Spinal cord (tissue), 10 donors: ENCODE results near the gene SDCCAG8. TPM values are rescaled to one million over a fixed set of nuclear protein-coding genes. Genes with fewer than 3 reads are reported as not detected.

Experiments
- DNase-seq, 6 donors: peaks; one replicate each; pipeline versions ENCODE4 v3.0.0 to v3.0.0-alpha.2; 2013 to 2015; ENCODE audit warnings: low spot score in 6 of 6, low read depth in 4 of 6
- H3K27ac ChIP-seq: one replicate; pipeline ENCODE4 v1.5.1; 2013; ENCODE audit warnings: low read depth, low read length, control low read depth
- H3K27me3 ChIP-seq: one replicate; pipeline ENCODE4 v1.6.1; 2013; ENCODE audit warnings: low read length; ENCODE audit not compliant: control insufficient read depth, insufficient read depth
- H3K36me3 ChIP-seq: one replicate; pipeline ENCODE4 v1.6.1; 2013; ENCODE audit warnings: low read length; ENCODE audit not compliant: control insufficient read depth, insufficient read depth
- H3K4me1 ChIP-seq: one replicate; pipeline ENCODE4 v1.6.1; 2013; ENCODE audit warnings: low read length; ENCODE audit not compliant: control insufficient read depth, insufficient read depth
- H3K4me3 ChIP-seq: one replicate; pipeline ENCODE4 v1.5.1; 2013; ENCODE audit warnings: low read depth, low read length, control low read depth
- H3K9me3 ChIP-seq: one replicate; pipeline ENCODE4 v1.6.1; 2013; ENCODE audit warnings: low read length; ENCODE audit not compliant: control insufficient read depth, insufficient read depth
- WGBS: methylation state at CpG from one replicate; pipeline ENCODE4 v1.1.5; 2013; ENCODE audit warnings: missing lambda C conversion rate; ENCODE audit not compliant: insufficient coverage; 5-methylcytosine and 5-hydroxymethylcytosine counted together
- polyA plus RNA-seq, 2 donors: library from polyadenylated mRNA; unstranded; fragments of 120-200 nt; gene quantifications; one replicate each; pipeline ENCODE4 v1.2.1, GENCODE V29; 2013; ENCODE audit not compliant: insufficient read length in 2 of 2
- total RNA-seq, 2 donors: library from RNA; depleted of rRNA in 1 of 2; stranded (reverse); fragments of 120-200 nt in 1 of 2; fragments of >200 nt in 1 of 2; gene quantifications; one replicate each; pipeline versions ENCODE4 v1.2.3 to v1.2.4, GENCODE V29; 2013 to 2014
- donor health status: healthy.

SDCCAG8 gene
- total and polyA plus RNA-seq, 4 donors, result 48.3 to 73.3 (median 71.6) TPM

- 40% methylated on average over 1 of the region's 5 CpGs for WGBS
- no peak overlapping the region for H3K4me3 ChIP-seq
- H3K36me3 ChIP-seq, result peaks cover 3% of the 10 kb centered on the region
- no peaks in the 10 kb centered on the region for H3K27me3 ChIP-seq
- peaks cover 2% of the 10 kb centered on the region for H3K9me3 ChIP-seq
- no peak overlapping the region for H3K27ac ChIP-seq
- DNase-seq, result peak in 2 of 6 donors; percentile 6 to 39
- no peaks in the 10 kb centered on the region for H3K4me1 ChIP-seq
Observed at GRCh38 chr1:243292117-243292516, 36.3 kb downstream of the SDCCAG8 start.

GRCh38 chr1:243293941-243294722 is 38.3 kb downstream of the SDCCAG8 start:
- DNase-seq, result no peak
- Histone ChIP-seq H3K36me3 (peaks cover 3% of the 10 kb centered on the region), H3K27ac (no peak overlapping the region)

GRCh38 chr1:243294723-243295121 is 38.9 kb downstream of the SDCCAG8 start:
- WGBS, result no CpG with 5 or more reads among the region's 3 CpGs
- H3K36me3 ChIP-seq, result peaks cover 3% of the 10 kb centered on the region
- no peak overlapping the region for H3K4me3 ChIP-seq
- no peaks in the 10 kb centered on the region for H3K27me3 ChIP-seq
- no peak overlapping the region for H3K27ac ChIP-seq
- peaks cover 2% of the 10 kb centered on the region for H3K9me3 ChIP-seq
- no peaks in the 10 kb centered on the region for H3K4me1 ChIP-seq
- DNase-seq, result no peak

More at GRCh38 chr1:243293941-243294722, 38.3 kb downstream of the SDCCAG8 start:
- Histone ChIP-seq H3K9me3 (peaks cover 2% of the 10 kb centered on the region), H3K27me3 (no peaks in the 10 kb centered on the region), H3K4me3 (no peak overlapping the region), H3K4me1 (no peaks in the 10 kb centered on the region)
- WGBS, result no CpG with 5 or more reads among the region's 4 CpGs

- peaks cover 10% of the 10 kb centered on the region for H3K9me3 ChIP-seq
- H3K27ac ChIP-seq, result no peak overlapping the region
- 100% methylated on average over 1 of the region's 1 CpG for WGBS
- H3K27me3 ChIP-seq, result no peaks in the 10 kb centered on the region
- no peak overlapping the region for H3K4me3 ChIP-seq
- H3K4me1 ChIP-seq, result no peaks in the 10 kb centered on the region
- DNase-seq, result no peak
- peaks cover 3% of the 10 kb centered on the region for H3K36me3 ChIP-seq
Observed at GRCh38 chr1:243299069-243299468, 43.2 kb downstream of the SDCCAG8 start.

- Histone ChIP-seq H3K36me3 (no peaks in the 10 kb centered on the region), H3K27ac (no peak overlapping the region), H3K4me1 (no peaks in the 10 kb centered on the region), H3K4me3 (no peak overlapping the region), H3K27me3 (no peaks in the 10 kb centered on the region), H3K9me3 (peaks cover 10% of the 10 kb centered on the region)
- DNase-seq, result no peak
- WGBS, result no CpG with 5 or more reads among the region's 2 CpGs
Observed at GRCh38 chr1:243301059-243301458, 45.2 kb downstream of the SDCCAG8 start.

GRCh38 chr1:243311809-243312208 is 56.0 kb downstream of the SDCCAG8 start:
- no peak overlapping the region for H3K27ac ChIP-seq
- H3K4me1 ChIP-seq, result peaks cover 9% of the 10 kb centered on the region
- no CpG with 5 or more reads among the region's 1 CpG for WGBS
- H3K36me3 ChIP-seq, result no peaks in the 10 kb centered on the region
- no peak for DNase-seq
- H3K4me3 ChIP-seq, result no peak overlapping the region
- no peaks in the 10 kb centered on the region for H3K9me3 ChIP-seq
- no peaks in the 10 kb centered on the region for H3K27me3 ChIP-seq

GRCh38 chr1:243312952-243313634 is 57.3 kb downstream of the SDCCAG8 start:
- no peaks in the 10 kb centered on the region for H3K36me3 ChIP-seq
- H3K4me3 ChIP-seq, result no peak overlapping the region
- peak overlapping the region; percentile 68 for H3K27ac ChIP-seq
- H3K27me3 ChIP-seq, result no peaks in the 10 kb centered on the region
- H3K4me1 ChIP-seq, result peaks cover 12% of the 10 kb centered on the region
- 80% methylated on average over 1 of the region's 5 CpGs for WGBS
- H3K9me3 ChIP-seq, result no peaks in the 10 kb centered on the region
- DNase-seq, result peak in 1 of 6 donors; percentile 61

- Histone ChIP-seq H3K27ac (peak overlapping the region; percentile 68), H3K27me3 (no peaks in the 10 kb centered on the region), H3K36me3 (no peaks in the 10 kb centered on the region), H3K9me3 (no peaks in the 10 kb centered on the region), H3K4me1 (peaks cover 12% of the 10 kb centered on the region), H3K4me3 (no peak overlapping the region)
- WGBS, result 91% methylated on average over 5 of the region's 6 CpGs
- DNase-seq, result no peak
Observed at GRCh38 chr1:243313635-243314536, 58.0 kb downstream of the SDCCAG8 start.

GRCh38 chr1:243315455-243315854 is 59.6 kb downstream of the SDCCAG8 start:
- no CpG with 5 or more reads among the region's 1 CpG for WGBS
- no peak for DNase-seq
- no peak overlapping the region for H3K4me3 ChIP-seq
- H3K9me3 ChIP-seq, result no peaks in the 10 kb centered on the region
- peak overlapping the region; percentile 78 for H3K27ac ChIP-seq
- H3K36me3 ChIP-seq, result no peaks in the 10 kb centered on the region
- H3K27me3 ChIP-seq, result no peaks in the 10 kb centered on the region
- H3K4me1 ChIP-seq, result peaks cover 12% of the 10 kb centered on the region
